HG03558 (cell line): Measurements from ENCODE around the gene DDX51.
"Not testable (repeated sequence)": the region's sequence is repeated elsewhere in the genome, so short reads cannot be mapped to it uniquely, and the experiment has no call there.

Experiments
- ATAC-seq: cut with Tn5 transposase; IDR thresholded peaks from one replicate; pipeline ENCODE4 v1.9.1; 2021; ENCODE audit warnings: moderate number of reproducible peaks; ENCODE audit not compliant: unreplicated experiment; ENCODE audit errors: extremely low read depth

The DDX51 gene

GRCh38 chr12:132124766-132125425 is 19.2 kb downstream of the DDX51 start:
- ATAC-seq: no peak

GRCh38 chr12:132123970-132124765 is 20.0 kb downstream of the DDX51 start:
- no peak for ATAC-seq

GRCh38 chr12:132121283-132121682 is 22.8 kb downstream of the DDX51 start:
- no peak for ATAC-seq

GRCh38 chr12:132118876-132119275 is 25.2 kb downstream of the DDX51 start:
- ATAC-seq: no peak

GRCh38 chr12:132117558-132117875 is 26.6 kb downstream of the DDX51 start:
- no peak for ATAC-seq

GRCh38 chr12:132116709-132117557 is 27.2 kb downstream of the DDX51 start:
- ATAC-seq: no peak

GRCh38 chr12:132115500-132115899 is 28.6 kb downstream of the DDX51 start:
- no peak for ATAC-seq

GRCh38 chr12:132114667-132115066 is 29.5 kb downstream of the DDX51 start:
- ATAC-seq: no peak

- no peak for ATAC-seq
Observed at GRCh38 chr12:132111654-132112304, 32.3 kb downstream of the DDX51 start.

GRCh38 chr12:132110677-132111076 is 33.4 kb downstream of the DDX51 start:
- ATAC-seq: no peak

GRCh38 chr12:132109741-132110140 is 34.4 kb downstream of the DDX51 start:
- no peak for ATAC-seq

- no peak for ATAC-seq
Observed at GRCh38 chr12:132108211-132108832, 35.8 kb downstream of the DDX51 start.

GRCh38 chr12:132106921-132107320 is 37.2 kb downstream of the DDX51 start:
- ATAC-seq: no peak

GRCh38 chr12:132105467-132105866 is 38.7 kb downstream of the DDX51 start:
- ATAC-seq: no peak

GRCh38 chr12:132103542-132104308 is 40.4 kb downstream of the DDX51 start:
- no peak for ATAC-seq

- not testable (repeated sequence) for ATAC-seq
Observed at GRCh38 chr12:132103072-132103471, 41.0 kb downstream of the DDX51 start.

- ATAC-seq: no peak
Observed at GRCh38 chr12:132102297-132102696, 41.8 kb downstream of the DDX51 start.

- ATAC-seq: no peak
Observed at GRCh38 chr12:132100306-132101065, 43.6 kb downstream of the DDX51 start.

GRCh38 chr12:132099739-132100138 is 44.4 kb downstream of the DDX51 start:
- no peak for ATAC-seq
